ENCODE data around the gene NT5E.

DNA sequence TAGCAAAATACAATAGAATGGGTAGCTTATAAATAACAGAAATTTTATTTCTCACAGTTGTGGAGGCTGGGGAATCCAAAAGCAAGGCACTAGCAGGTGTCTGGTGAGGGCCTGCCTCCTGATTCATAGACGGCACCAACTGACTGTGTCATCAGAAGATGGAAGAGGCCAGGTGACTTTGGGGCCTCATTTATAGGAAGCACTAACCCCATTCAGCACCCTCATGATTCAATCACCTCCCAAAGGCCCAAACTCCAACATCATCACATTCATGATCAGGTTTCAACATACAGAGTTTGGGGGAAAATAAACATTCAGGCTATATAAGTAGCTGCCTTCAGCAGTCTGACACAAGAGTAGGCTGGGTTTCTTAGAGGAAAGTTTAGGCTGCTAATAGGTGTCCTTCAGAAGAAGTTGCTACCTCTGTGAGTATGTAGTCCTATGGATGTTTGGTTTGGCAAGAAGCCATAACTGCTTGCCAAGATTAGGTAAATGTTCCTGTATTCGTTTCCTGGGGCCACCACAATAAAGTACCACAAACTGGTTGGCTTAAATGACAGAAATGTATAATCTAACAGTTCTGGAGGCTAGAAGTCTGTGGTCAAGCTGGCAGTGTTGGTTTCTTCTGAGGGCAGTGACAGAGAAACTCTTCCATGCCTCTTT is 48.8 kb downstream of the NT5E start:
- TF ChIP-seq, protein P1, sequence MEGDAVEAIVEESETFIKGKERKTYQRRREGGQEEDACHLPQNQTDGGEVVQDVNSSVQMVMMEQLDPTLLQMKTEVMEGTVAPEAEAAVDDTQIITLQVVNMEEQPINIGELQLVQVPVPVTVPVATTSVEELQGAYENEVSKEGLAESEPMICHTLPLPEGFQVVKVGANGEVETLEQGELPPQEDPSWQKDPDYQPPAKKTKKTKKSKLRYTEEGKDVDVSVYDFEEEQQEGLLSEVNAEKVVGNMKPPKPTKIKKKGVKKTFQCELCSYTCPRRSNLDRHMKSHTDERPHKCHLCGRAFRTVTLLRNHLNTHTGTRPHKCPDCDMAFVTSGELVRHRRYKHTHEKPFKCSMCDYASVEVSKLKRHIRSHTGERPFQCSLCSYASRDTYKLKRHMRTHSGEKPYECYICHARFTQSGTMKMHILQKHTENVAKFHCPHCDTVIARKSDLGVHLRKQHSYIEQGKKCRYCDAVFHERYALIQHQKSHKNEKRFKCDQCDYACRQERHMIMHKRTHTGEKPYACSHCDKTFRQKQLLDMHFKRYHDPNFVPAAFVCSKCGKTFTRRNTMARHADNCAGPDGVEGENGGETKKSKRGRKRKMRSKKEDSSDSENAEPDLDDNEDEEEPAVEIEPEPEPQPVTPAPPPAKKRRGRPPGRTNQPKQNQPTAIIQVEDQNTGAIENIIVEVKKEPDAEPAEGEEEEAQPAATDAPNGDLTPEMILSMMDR (IDR thresholded peaks at IDR 0.05; ENCODE audit: low read length) = no peak
- no peak for TF ChIP-seq EZH2 (optimal IDR thresholded peaks at IDR 0.05; ENCODE audit: low read depth, low read length)
